Heart left ventricle (tissue), 13 donors: ENCODE measurements around the gene ARL17A.
"Not testable (repeated sequence)": the region's sequence is repeated elsewhere in the genome, so short reads cannot be mapped to it uniquely, and the experiment has no call there.

Source experiments
- CTCF ChIP-seq, 12 donors: fragments of 200-600 bp; sonication (generic) in 4 of 12; IDR thresholded peaks; one replicate each; pipeline versions ENCODE4 v1.5.0 to v1.8.0; 2018 to 2022; ENCODE audit warnings: antibody characterized with exemption in 12 of 12, mild to moderate bottlenecking in 5 of 12
- POLR2A ChIP-seq, 2 donors: fragments of 450-650 bp; IDR thresholded peaks; one replicate each; pipeline ENCODE4 v1.6.1; 2017; ENCODE audit warnings: antibody characterized with exemption in 2 of 2, mild to moderate bottlenecking in 2 of 2, moderate library complexity in 2 of 2
- donor health status: ischemic (EF 13 %, LVEDD 7.1; RV severe dilation, severe dysfunction).
- donor health status: DM: no; HTN: yes; CAD: no.
- donor health status: DM: no; HTN: no; CAD: no.
- donor health status: ischemic (EF 25% LVEDD 6.9; RV normal size, moderate dysfunction).
- donor health status: ischemic (EF 25% LVEDD 5.7; RV mildly dilated, moderate dysfunction).
- donor health status: ischemic (EF 35%, LVEDD 5.7; RV mildly dilated, moderate dysfunction).
- donor health status: nonischemic (EF 11% LVEDD 7.7; RV severe dilation, severe dysfunction).
- donor health status: DM: yes; HTN: yes; CAD: no.
- donor health status: PGD.
- donor health status: ischemic (EF 29% LVEDD 5.4; RV normal size, mild dysfunction).
- donor health status: nonischemic (EF 23%, LVEDD 6.1; RV moderate dilation, normal function).

- not testable (repeated sequence) for TF ChIP-seq POLR2A, CTCF (IDR thresholded peaks at IDR 0.05)
Observed at GRCh38 chr17:46624726-46625125, 45.2 kb upstream of the ARL17A start.
